ENCODE measurements around the gene NEU1. TPM values are rescaled to one million over a fixed set of nuclear protein-coding genes. Genes with fewer than 3 reads are reported as not detected.

The NEU1 gene
- polyA plus RNA-seq, 1 of the 3 experiments (the other 2 are of a cell fraction) = 43.0 TPM

DNA sequence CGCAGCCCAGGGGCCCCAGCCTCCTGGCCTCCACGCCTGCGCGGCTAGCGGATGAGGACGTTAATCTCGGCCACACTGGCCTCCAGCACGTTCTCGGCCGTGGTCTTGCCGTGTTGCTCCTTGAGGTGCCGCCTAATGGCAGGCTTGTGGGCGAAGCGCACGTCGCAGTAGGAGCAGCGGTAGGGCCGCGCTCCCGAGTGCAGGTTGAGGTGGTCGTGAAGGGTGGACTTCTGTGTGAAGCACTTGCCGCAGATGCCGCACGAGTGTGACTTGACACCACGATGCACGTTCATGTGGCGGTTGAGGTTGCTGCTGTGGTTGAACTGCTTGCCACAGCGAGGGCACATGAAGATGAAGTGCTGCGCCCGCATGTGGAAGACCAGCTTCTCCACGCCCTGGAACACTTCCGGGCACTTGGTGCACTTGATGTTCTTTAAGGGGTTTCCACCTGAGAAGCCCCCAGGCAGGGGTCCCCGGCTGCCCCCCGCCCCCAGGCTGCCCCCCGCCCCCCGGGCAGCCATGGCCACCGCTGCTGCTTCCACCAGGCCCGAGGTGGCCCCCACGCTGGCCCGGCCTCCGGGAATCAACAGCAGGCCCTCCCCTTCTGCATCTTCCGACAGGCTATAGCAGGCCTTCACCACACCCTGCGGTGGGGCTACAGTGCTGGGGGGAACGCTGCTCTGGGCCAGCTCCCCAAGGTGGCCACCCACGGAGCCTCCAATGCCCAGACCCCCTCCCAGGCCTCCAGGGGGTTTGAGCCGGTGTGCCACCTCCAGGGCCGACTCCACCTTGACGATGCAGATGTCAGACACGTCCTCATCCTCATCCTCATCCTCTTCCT, 37.5 kb upstream of the NEU1 start:
- H3F3A ChIP-seq (replicated peaks; ENCODE audit: insufficient read depth) = peaks cover 13% of the 10 kb centered on the region
- TF ChIP-seq FOSL2 (IDR thresholded peaks at IDR 0.05; ENCODE audit: borderline replicate concordance, low read depth) (no peak), TCF12 (IDR thresholded peaks at IDR 0.05) (no peak), POLR2AphosphoS5 (IDR thresholded peaks at IDR 0.05; ENCODE audit: low read depth, low read length) (no peak), RFX5 (IDR thresholded peaks at IDR 0.05; ENCODE audit: low read length) (no peak), GABPA (IDR thresholded peaks at IDR 0.05; ENCODE audit: low read depth) (no peak), EP300 (IDR thresholded peaks at IDR 0.05; ENCODE audit: borderline replicate concordance in 1 of 2, low read depth in 1 of 2, low read length in 1 of 2) (no peak)
- TF ChIP-seq, protein P1, sequence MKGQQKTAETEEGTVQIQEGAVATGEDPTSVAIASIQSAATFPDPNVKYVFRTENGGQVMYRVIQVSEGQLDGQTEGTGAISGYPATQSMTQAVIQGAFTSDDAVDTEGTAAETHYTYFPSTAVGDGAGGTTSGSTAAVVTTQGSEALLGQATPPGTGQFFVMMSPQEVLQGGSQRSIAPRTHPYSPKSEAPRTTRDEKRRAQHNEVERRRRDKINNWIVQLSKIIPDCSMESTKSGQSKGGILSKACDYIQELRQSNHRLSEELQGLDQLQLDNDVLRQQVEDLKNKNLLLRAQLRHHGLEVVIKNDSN (IDR thresholded peaks at IDR 0.05; ENCODE audit: borderline replicate concordance, low read depth) = no peak
- TF ChIP-seq, protein P2, sequence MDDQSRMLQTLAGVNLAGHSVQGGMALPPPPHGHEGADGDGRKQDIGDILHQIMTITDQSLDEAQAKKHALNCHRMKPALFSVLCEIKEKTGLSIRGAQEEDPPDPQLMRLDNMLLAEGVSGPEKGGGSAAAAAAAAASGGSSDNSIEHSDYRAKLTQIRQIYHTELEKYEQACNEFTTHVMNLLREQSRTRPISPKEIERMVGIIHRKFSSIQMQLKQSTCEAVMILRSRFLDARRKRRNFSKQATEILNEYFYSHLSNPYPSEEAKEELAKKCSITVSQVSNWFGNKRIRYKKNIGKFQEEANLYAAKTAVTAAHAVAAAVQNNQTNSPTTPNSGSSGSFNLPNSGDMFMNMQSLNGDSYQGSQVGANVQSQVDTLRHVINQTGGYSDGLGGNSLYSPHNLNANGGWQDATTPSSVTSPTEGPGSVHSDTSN (IDR thresholded peaks at IDR 0.05) = no peak
- H3K4me1 ChIP-seq (ENCODE audit: control insufficient read depth in 1 of 2, insufficient read depth in 2 of 2, low read depth in 1 of 2, low read length in 1 of 2) = peaks cover 5 to 40% of the 10 kb centered on the region in 2 experiments
- POLR2A ChIA-PET = no interaction called here
- H3K4me2 ChIP-seq = peak overlapping the region; percentile 91; the same call in 1 of the 2 replicates
- CTCF ChIA-PET = interaction anchor here (1.2 to 1.8 kb wide), 2 partner anchors 52 to 1222 kb away, joined by 3 to 6 read pairs; no protein-coding TSS in a partner anchor
- no peaks in the 10 kb centered on the region for H3K27me3 ChIP-seq (ENCODE audit: insufficient read depth)
- H3K4me3 ChIP-seq (ENCODE audit: low read depth in 2 of 2, low read length in 1 of 2) = no peak overlapping the region
- no peak overlapping the region for H2AFZ ChIP-seq (ENCODE audit: low read depth)
- no peak for DNase-seq
- 90% methylated on average over 26 of the region's 49 CpGs for WGBS (ENCODE audit: low lambda C conversion rate)
- no peak overlapping the region for H3K9ac ChIP-seq
- no peak overlapping the region; a peak in 1 of 4 replicates for H3K27ac ChIP-seq (ENCODE audit: low read depth in 2 of 2, low read length in 1 of 2)
- peaks cover 8 to 9% of the 10 kb centered on the region in 2 experiments for H3K36me3 ChIP-seq (replicated peaks in 1 of 2; ENCODE audit: control insufficient read depth in 1 of 2, insufficient read depth in 2 of 2, low read length in 1 of 2)
- H3K9me2 ChIP-seq = no peaks in the 10 kb centered on the region
- peaks cover 20% of the 10 kb centered on the region; the same call in 1 of the 2 replicates for H3K79me2 ChIP-seq (ENCODE audit: insufficient read depth)
- no peaks in the 10 kb centered on the region for H4K20me1 ChIP-seq (ENCODE audit: insufficient read depth)
- H3K9me3 ChIP-seq = no peaks in the 10 kb centered on the region

- ChIA-PET POLR2A (interaction anchor here (1.0 kb wide), 1 partner anchor 10 kb away, joined by 4 read pairs; no protein-coding TSS in a partner anchor), CTCF (interaction anchor here (1.0 kb wide), 1 partner anchor 60 kb away, joined by 4 read pairs; no protein-coding TSS in a partner anchor)
- no peaks in the 10 kb centered on the region for H3K9me3 ChIP-seq
- no peak overlapping the region for H2AFZ ChIP-seq (ENCODE audit: low read depth)
- no peak overlapping the region for H3K27ac ChIP-seq (ENCODE audit: low read depth in 2 of 2, low read length in 1 of 2)
- H3K79me2 ChIP-seq (ENCODE audit: insufficient read depth) = peaks cover 20% of the 10 kb centered on the region; the same call in 1 of the 2 replicates
- H3K4me1 ChIP-seq (ENCODE audit: control insufficient read depth in 1 of 2, insufficient read depth in 2 of 2, low read depth in 1 of 2, low read length in 1 of 2) = peaks cover 5 to 40% of the 10 kb centered on the region in 2 experiments
- 93% methylated on average over 5 of the region's 5 CpGs for WGBS (ENCODE audit: low lambda C conversion rate)
- no peaks in the 10 kb centered on the region for H4K20me1 ChIP-seq (ENCODE audit: insufficient read depth)
- no peak overlapping the region for H3K9ac ChIP-seq
- no peak for DNase-seq
- no peaks in the 10 kb centered on the region for H3K9me2 ChIP-seq
- H3K36me3 ChIP-seq (replicated peaks in 1 of 2; ENCODE audit: control insufficient read depth in 1 of 2, insufficient read depth in 2 of 2, low read length in 1 of 2) = peaks cover 12 to 14% of the 10 kb centered on the region in 2 experiments
- H3K4me2 ChIP-seq = peak overlapping the region; percentile 91; the same call in 1 of the 2 replicates
- no peak overlapping the region for H3K4me3 ChIP-seq (ENCODE audit: low read depth in 2 of 2, low read length in 1 of 2)
- H3K27me3 ChIP-seq (ENCODE audit: insufficient read depth) = no peaks in the 10 kb centered on the region
- no peak for TF ChIP-seq FOXJ3 (CRISPR knock-in tag; IDR thresholded peaks at IDR 0.05)
- no peak for TF ChIP-seq TEAD4 (IDR thresholded peaks at IDR 0.05; ENCODE audit: borderline replicate concordance, insufficient read depth)
- TF ChIP-seq FOXM1 (IDR thresholded peaks at IDR 0.05; ENCODE audit: low read depth) = no peak
- no peak for TF ChIP-seq EZH2phosphoT487 (IDR thresholded peaks at IDR 0.05; ENCODE audit: borderline replicate concordance, low read depth)
- H3F3A ChIP-seq (replicated peaks; ENCODE audit: insufficient read depth) = peaks cover 13% of the 10 kb centered on the region
These were observed 36.6 kb upstream of the NEU1 start for GRCh38 chr6:31899215-31899614.
